Mucosa of rectum (tissue), 2 donors: Measurements from ENCODE around the gene RTP1.

ENCODE experiments used
- H3K27ac ChIP-seq, 2 donors: one replicate each; pipeline ENCODE4 v1.7.0; 2013; ENCODE audit warnings: inconsistent platforms in 2 of 2, low read depth in 2 of 2, low read length in 2 of 2
- H3K27me3 ChIP-seq, 2 donors: one replicate each; pipeline ENCODE4 v1.7.0; 2013; ENCODE audit warnings: low read length in 2 of 2; ENCODE audit not compliant: control insufficient read depth in 2 of 2, insufficient read depth in 2 of 2
- H3K36me3 ChIP-seq, 2 donors: one replicate each; pipeline ENCODE4 v1.7.0; 2013; ENCODE audit warnings: low read length in 2 of 2; ENCODE audit not compliant: control insufficient read depth in 2 of 2, insufficient read depth in 2 of 2
- H3K4me1 ChIP-seq, 2 donors: one replicate each; pipeline ENCODE4 v1.7.0; 2013; ENCODE audit warnings: low read length in 2 of 2, mild to moderate bottlenecking in 1 of 2; ENCODE audit not compliant: control insufficient read depth in 2 of 2, insufficient read depth in 2 of 2
- H3K4me3 ChIP-seq, 2 donors: one replicate each; pipeline ENCODE4 v1.7.0; 2013; ENCODE audit warnings: low read length in 2 of 2
- H3K9ac ChIP-seq, 2 donors: one replicate each; pipeline ENCODE4 v1.7.0; 2013; ENCODE audit warnings: low read length in 2 of 2, low read depth in 1 of 2, mild to moderate bottlenecking in 1 of 2
- H3K9me3 ChIP-seq, 2 donors: one replicate each; pipeline ENCODE4 v1.7.0; 2013; ENCODE audit warnings: low read length in 2 of 2; ENCODE audit not compliant: control insufficient read depth in 2 of 2
- donor health status: healthy.
- donor health status: Normal muscosa, but diverticular disease.

RTP1 gene

DNA sequence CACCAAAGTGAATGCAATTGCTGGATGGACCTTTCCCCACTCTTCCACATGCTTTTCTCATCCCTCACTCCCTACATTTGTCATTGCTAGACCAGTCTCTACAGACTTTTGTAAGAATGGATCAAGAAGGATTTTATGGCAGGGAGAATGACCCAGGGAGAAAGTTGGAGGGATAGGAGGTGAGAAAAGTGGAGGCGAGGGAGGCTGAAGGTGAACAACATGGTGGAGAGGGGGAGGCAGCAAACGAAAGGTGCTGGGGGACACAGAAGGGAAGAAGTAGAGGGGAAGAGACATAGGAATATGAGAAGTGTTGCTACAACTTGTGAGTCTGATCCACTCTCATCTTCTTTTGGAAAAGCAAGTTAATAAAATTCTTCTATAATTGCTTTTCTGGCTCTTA, 24.4 kb upstream of the RTP1 start:
- Histone ChIP-seq H3K9ac (no peak overlapping the region), H3K27ac (no peak overlapping the region), H3K4me3 (no peak overlapping the region), H3K36me3 (no peaks in the 10 kb centered on the region), H3K27me3 (no peaks in the 10 kb centered on the region), H3K9me3 (no peaks in the 10 kb centered on the region), H3K4me1 (no peaks in the 10 kb centered on the region)

DNA sequence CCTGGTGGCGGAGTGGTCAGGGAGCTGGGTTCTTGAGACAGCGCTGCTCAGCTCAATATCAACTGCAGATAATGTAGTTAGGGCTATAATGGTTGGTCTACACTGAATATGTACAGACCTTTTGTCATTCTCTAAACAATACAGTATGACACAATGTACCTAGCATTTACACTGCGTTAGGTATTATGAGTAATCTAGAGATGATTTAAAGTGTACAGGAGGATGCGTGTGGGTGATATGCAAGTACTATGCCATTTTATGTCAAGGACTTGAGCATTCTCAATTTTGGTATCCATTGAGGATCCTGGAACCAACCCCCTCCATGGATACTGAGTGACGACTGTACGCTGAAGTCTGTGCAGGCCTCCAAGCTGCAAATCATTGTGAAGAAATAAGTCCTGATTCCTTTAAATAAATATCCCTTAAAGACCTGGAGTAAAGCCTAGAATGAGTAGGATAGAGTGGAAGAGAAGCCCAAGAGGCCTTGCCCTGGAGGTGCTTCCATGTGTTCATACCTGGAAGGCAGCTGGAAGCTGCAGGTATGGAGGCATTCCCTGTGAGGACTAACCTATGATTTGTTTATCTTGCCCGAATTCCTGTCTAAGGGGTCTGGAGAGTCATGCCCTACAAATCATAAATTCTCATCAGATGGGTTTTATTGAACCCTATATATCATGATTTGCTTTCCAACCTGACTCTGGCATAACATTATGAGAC, 15.7 kb upstream of the RTP1 start:
- Histone ChIP-seq H3K27me3 (no peaks in the 10 kb centered on the region), H3K36me3 (no peaks in the 10 kb centered on the region), H3K9ac (no peak overlapping the region), H3K27ac (no peak overlapping the region), H3K9me3 (no peaks in the 10 kb centered on the region), H3K4me1 (no peaks in the 10 kb centered on the region), H3K4me3 (no peak overlapping the region)

DNA sequence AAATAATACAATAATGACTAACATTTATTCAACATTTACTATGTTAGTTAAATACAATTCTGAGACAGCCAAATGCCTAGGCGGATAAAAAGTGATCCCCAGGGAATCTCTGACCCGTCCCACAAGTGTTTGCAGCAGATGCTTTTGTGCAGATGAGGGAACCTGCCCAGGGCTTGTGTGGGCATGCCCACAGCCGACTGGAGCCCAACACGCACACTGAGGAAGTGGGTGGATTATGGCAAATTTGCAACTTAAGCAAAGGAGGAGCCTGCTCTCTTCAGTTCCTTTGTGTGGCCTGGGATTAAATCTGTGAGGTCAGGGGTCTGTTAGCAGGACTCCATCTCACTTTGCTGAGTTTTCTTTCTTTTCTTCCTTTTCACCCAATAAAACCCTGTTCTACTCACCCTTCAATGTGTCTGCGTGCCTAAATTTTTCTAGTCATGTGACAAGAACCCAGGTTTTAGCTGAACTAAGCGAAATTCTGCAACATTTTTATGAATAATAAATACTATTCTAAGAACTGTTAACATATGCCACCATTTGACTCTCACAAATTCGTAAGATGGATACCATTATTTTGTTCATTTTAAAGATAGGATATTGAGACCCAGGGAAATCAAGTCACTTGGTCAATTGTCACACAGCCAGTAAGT, 13.9 kb upstream of the RTP1 start:
- no peak overlapping the region for H3K27ac ChIP-seq
- H3K9me3 ChIP-seq = no peaks in the 10 kb centered on the region
- H3K27me3 ChIP-seq = peaks cover 0 to 4% of the 10 kb centered on the region in 2 donors
- no peak overlapping the region for H3K9ac ChIP-seq
- H3K36me3 ChIP-seq = no peaks in the 10 kb centered on the region
- no peak overlapping the region for H3K4me3 ChIP-seq
- H3K4me1 ChIP-seq = no peaks in the 10 kb centered on the region

DNA sequence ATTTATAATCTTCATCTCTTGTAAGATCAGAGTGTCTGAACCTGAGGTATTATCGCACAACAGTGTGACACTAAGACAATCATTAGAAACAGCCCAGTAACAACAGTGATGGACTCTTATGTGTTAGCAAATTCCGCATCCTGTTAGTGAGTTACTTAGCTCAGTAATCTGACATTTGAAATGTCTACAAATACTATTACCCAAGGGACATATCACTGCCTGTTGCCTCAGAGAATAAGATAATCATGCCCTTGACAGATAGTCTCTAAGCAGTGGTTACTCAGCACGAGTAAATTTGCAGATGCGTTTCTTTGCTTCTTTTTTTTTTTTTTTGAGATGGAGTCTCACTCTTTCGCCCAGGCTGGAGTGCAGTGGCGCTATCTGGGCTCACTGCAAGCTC, 13.4 kb upstream of the RTP1 start:
- Histone ChIP-seq H3K4me3 (no peak overlapping the region), H3K9me3 (no peaks in the 10 kb centered on the region), H3K27me3 (peaks cover 0 to 4% of the 10 kb centered on the region in 2 donors), H3K36me3 (no peaks in the 10 kb centered on the region), H3K9ac (no peak overlapping the region), H3K27ac (no peak overlapping the region), H3K4me1 (no peaks in the 10 kb centered on the region)

DNA sequence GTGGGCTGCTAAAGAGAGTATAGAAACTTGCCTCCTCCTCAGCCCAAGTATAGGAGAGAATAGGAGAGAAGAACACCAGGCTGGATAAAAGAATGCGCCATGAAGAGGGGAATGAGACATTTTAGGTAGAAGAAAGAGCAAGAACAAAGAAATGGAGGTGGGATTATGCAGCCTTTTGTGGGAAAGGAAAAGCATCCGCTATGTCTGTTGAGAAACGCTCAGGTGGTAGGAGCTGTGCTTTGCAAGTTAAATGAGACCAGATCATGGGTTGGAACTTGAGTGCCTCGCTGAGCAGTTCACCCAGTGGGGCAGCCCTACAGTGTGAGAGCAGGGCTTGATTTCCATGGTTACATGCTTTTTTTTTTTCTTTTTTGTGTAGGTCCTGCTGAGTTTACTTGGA, 11.5 kb upstream of the RTP1 start:
- no peak overlapping the region for H3K27ac ChIP-seq
- H3K36me3 ChIP-seq = no peaks in the 10 kb centered on the region
- no peaks in the 10 kb centered on the region for H3K9me3 ChIP-seq
- peaks cover 0 to 4% of the 10 kb centered on the region in 2 donors for H3K27me3 ChIP-seq
- H3K4me1 ChIP-seq = no peaks in the 10 kb centered on the region
- no peak overlapping the region for H3K4me3 ChIP-seq
- H3K9ac ChIP-seq = no peak overlapping the region

DNA sequence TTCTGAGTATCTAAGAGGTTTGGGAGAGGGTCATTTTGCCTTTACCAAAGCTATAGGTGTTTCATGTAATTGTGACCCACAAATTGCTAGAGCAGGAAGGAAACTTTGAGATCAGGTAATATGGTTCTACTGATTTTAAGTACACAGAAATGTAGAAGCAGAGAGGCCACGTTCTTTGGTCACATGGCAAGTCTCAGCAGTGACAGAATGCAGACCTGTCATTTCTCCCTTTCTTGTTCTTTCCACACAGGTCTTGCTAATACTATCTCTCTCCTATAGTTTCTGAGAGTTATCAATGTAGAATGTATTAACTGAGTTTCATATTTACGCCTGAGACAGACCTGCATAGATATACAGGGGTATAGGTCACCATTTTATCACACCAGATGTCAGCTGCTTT, 10.9 kb upstream of the RTP1 start:
- H3K4me1 ChIP-seq = no peaks in the 10 kb centered on the region
- H3K9me3 ChIP-seq = no peaks in the 10 kb centered on the region
- no peak overlapping the region for H3K4me3 ChIP-seq
- peaks cover 0 to 4% of the 10 kb centered on the region in 2 donors for H3K27me3 ChIP-seq
- peak overlapping the region in 1 of 2 donors; percentile 15 for H3K27ac ChIP-seq
- H3K9ac ChIP-seq = no peak overlapping the region
- H3K36me3 ChIP-seq = no peaks in the 10 kb centered on the region

DNA sequence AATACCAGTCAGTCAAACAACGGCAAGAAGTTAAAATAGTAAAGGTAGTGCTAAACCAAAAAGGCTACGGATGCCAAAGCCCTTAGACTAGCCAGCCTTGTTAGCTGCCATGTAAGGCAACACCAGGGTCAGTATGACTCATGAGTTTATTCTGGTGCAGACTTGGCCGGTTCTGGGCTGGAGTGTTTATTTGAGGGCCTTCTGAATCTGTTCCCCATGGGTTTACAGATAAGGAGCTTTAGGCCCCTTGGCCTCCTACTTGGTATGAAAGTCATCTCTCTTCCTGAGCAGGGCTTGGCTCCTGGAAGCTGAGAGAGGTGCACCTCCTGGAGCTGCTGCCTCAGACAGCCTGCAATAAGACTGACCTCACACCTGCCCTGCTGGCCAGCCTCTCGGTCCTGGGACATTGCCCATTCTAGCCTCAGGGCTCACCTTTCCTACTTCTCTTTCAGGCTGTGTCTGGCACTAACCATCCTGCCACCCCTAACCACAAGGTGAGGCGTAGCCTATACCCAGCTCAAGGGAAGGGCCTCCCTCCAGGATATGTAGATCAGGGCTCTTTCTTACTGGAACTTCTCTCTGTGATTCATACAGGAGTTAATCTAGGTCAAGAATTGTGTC, 10.4 kb upstream of the RTP1 start:
- H3K27ac ChIP-seq = peak overlapping the region; percentile 26 to 42
- no peak overlapping the region for H3K9ac ChIP-seq
- H3K4me3 ChIP-seq = no peak overlapping the region
- no peaks in the 10 kb centered on the region for H3K36me3 ChIP-seq
- no peaks in the 10 kb centered on the region for H3K9me3 ChIP-seq
- no peaks in the 10 kb centered on the region for H3K4me1 ChIP-seq
- peaks cover 0 to 4% of the 10 kb centered on the region in 2 donors for H3K27me3 ChIP-seq

DNA sequence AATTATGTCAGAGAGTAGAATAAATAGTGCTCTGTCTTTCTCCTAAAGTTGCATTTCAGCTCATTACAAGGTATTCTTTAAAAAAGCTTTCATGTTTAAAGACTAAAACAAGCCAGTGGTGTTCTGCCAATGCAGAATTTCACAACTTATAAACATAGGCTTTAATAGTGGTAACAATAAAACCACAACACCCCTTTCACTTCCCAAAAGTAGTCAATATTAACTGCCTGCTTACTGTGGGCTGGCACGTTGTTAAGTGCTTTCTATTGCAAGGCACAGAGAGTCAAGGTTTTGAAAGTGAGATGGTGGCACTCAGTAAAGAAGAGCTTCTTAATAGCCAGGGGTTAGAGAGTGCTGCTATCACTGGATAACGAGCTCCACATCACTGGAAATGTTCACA, 8.4 kb upstream of the RTP1 start:
- Histone ChIP-seq H3K27ac (no peak overlapping the region), H3K36me3 (no peaks in the 10 kb centered on the region), H3K4me3 (no peak overlapping the region), H3K27me3 (peaks cover 2 to 4% of the 10 kb centered on the region in 2 donors), H3K9me3 (no peaks in the 10 kb centered on the region), H3K9ac (no peak overlapping the region), H3K4me1 (no peaks in the 10 kb centered on the region)

DNA sequence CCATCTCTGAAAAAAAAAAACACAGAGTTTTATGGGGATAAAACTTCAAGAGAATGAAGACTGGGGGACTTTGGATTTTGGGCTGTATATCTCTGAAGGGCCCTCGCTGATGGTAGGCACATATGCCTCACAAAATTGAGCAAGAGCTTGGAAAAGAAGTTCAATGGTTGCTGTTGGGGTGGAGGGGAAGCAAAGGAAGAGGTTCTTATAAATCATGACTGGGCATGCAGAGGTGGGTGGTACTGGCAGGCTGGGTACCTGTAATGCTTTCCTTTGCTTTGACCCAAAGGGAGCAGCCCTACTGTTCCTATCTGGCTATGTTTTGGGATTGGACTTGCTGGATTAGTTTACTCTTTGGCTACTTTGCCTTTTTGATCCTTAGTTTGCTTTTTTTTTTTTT, 6.0 kb upstream of the RTP1 start:
- no peak overlapping the region for H3K9ac ChIP-seq
- peaks cover 2 to 4% of the 10 kb centered on the region in 2 donors for H3K27me3 ChIP-seq
- H3K36me3 ChIP-seq = no peaks in the 10 kb centered on the region
- no peak overlapping the region for H3K4me3 ChIP-seq
- H3K27ac ChIP-seq = no peak overlapping the region
- no peaks in the 10 kb centered on the region for H3K9me3 ChIP-seq
- no peaks in the 10 kb centered on the region for H3K4me1 ChIP-seq

DNA sequence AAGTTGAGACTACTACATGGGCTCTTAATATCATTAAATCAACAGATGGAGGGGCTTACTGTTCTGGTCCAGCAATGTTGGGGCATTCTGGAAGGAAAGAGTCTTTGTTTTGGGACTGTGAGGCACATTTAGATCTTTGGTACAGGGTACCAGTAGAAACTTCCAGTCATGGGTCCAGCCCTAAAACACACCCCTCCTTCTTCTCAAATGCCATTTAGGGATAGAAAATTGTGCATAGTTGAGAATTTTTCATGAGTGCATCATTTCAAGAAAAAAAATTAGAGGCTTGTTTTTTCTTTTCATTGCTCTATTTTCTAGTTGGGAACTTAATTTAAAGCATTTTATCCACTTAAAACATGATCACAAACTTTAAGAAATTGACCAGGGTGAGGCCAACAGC, 4.1 kb upstream of the RTP1 start:
- H3K9ac ChIP-seq = no peak overlapping the region
- H3K36me3 ChIP-seq = no peaks in the 10 kb centered on the region
- H3K4me3 ChIP-seq = no peak overlapping the region
- H3K27me3 ChIP-seq = peaks cover 0 to 4% of the 10 kb centered on the region in 2 donors
- no peaks in the 10 kb centered on the region for H3K9me3 ChIP-seq
- no peak overlapping the region for H3K27ac ChIP-seq
- H3K4me1 ChIP-seq = no peaks in the 10 kb centered on the region
